T47D (cell line): Measurements from ENCODE around the gene ZNF354C.
A peak's percentile ranks its signal among the peaks of the same experiment; 100 is the strongest.

ENCODE experiments used
- DNase-seq, 2 experiments: peaks; one replicate each; pipeline versions ENCODE4 v3.0.0 to v3.0.0-alpha.2; 2011 to 2012; ENCODE audit warnings: low read depth in 1 of 2, low spot score in 1 of 2
- JUND ChIP-seq: IDR thresholded peaks from 2 replicates; pipeline ENCODE4 v1.6.1; 2012; ENCODE audit warnings: low read depth
- in situ Hi-C: cut with HindIII; loops from 2 replicates; pipeline ENCODE4 v1.10.0; 2016; ENCODE audit warnings: low sequenced_read_pairs, low pct_unique_long_range_greater_than_20kb

ZNF354C gene

GRCh38 chr5:179118338-179118737, 58.2 kb downstream of the ZNF354C start:
- in situ Hi-C loops = no loop called here
- no peak for TF ChIP-seq JUND
- no peak for DNase-seq

- no peak for DNase-seq
- TF ChIP-seq JUND = no peak
- in situ Hi-C loops = no loop called here
Observed at GRCh38 chr5:179118756-179119414, 58.7 kb downstream of the ZNF354C start.

- DNase-seq = no peak
- no peak for TF ChIP-seq JUND
- in situ Hi-C loops = no loop called here
Observed at GRCh38 chr5:179119415-179120170, 59.4 kb downstream of the ZNF354C start.

GRCh38 chr5:179120421-179120861, 60.3 kb downstream of the ZNF354C start:
- in situ Hi-C loops = no loop called here

GRCh38 chr5:179120951-179121666, 60.9 kb downstream of the ZNF354C start:
- no peak for TF ChIP-seq JUND
- no peak for DNase-seq
- in situ Hi-C loops = no loop called here

More at GRCh38 chr5:179120421-179120861, 60.3 kb downstream of the ZNF354C start:
- TF ChIP-seq JUND = no peak
- no peak for DNase-seq

- in situ Hi-C loops = no loop called here
- no peak for DNase-seq
- no peak for TF ChIP-seq JUND
Observed at GRCh38 chr5:179121667-179122111, 61.5 kb downstream of the ZNF354C start.

- no peak for TF ChIP-seq JUND
- no peak for DNase-seq
- in situ Hi-C loops = no loop called here
Observed at GRCh38 chr5:179122411-179123108, 62.4 kb downstream of the ZNF354C start.

GRCh38 chr5:179123109-179123426, 62.9 kb downstream of the ZNF354C start:
- in situ Hi-C loops = no loop called here
- peak in 1 of 2 experiments; percentile 16 for DNase-seq
- no peak for TF ChIP-seq JUND

GRCh38 chr5:179123491-179124272, 63.5 kb downstream of the ZNF354C start:
- in situ Hi-C loops = no loop called here

GRCh38 chr5:179124273-179124852, 64.2 kb downstream of the ZNF354C start:
- no peak for TF ChIP-seq JUND
- DNase-seq = no peak
- in situ Hi-C loops = no loop called here

More at GRCh38 chr5:179123491-179124272, 63.5 kb downstream of the ZNF354C start:
- peak in 1 of 2 experiments; percentile 26 for DNase-seq
- no peak for TF ChIP-seq JUND

GRCh38 chr5:179124853-179125788, 64.9 kb downstream of the ZNF354C start:
- in situ Hi-C loops = no loop called here
- DNase-seq = no peak

More at GRCh38 chr5:179124853-179125788, 64.9 kb downstream of the ZNF354C start:
- TF ChIP-seq JUND = no peak
